ENCODE data around the gene VASP. TPM values are rescaled to one million over a fixed set of nuclear protein-coding genes. Genes with fewer than 3 reads are reported as not detected.

The VASP gene
- total and polyA plus RNA-seq, 2 of the 13 experiments (the other 11 are each of a cell fraction or from before 2014, with no cell fraction given) = 41.8 to 67.1 TPM

DNA sequence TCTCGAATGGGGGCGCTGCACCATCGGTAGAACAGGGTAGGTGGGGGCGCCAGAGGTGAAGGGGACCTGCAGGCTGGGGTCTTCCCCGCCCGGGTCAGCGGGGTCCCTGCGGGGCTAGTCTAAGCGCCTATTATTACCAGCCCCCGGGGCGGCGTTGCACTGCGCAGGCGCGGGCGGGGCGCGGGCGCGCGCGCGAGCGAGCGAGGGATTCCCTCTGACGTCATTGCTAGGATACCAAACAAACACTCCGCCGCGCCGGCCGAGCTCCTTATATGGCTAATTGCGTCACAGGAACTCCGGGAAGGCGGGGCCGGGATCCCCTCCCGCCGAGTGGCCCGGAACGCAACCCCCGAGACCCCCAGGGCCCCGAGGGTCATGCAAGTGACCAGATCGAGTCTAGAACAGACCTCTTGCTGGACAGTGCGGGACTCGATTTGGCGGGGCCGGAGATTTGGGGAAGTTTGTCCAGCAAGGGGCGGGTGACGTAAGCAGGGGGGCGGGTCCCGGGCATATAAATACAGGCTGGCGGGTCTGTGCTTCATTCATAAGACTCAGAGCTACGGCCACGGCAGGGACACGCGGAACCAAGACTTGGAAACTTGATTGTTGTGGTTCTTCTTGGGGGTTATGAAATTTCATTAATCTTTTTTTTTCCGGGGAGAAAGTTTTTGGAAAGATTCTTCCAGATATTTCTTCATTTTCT is 39.7 kb upstream of the VASP start, which contains the start of gene FOSB (continued):
- TF ChIP-seq, protein P1, sequence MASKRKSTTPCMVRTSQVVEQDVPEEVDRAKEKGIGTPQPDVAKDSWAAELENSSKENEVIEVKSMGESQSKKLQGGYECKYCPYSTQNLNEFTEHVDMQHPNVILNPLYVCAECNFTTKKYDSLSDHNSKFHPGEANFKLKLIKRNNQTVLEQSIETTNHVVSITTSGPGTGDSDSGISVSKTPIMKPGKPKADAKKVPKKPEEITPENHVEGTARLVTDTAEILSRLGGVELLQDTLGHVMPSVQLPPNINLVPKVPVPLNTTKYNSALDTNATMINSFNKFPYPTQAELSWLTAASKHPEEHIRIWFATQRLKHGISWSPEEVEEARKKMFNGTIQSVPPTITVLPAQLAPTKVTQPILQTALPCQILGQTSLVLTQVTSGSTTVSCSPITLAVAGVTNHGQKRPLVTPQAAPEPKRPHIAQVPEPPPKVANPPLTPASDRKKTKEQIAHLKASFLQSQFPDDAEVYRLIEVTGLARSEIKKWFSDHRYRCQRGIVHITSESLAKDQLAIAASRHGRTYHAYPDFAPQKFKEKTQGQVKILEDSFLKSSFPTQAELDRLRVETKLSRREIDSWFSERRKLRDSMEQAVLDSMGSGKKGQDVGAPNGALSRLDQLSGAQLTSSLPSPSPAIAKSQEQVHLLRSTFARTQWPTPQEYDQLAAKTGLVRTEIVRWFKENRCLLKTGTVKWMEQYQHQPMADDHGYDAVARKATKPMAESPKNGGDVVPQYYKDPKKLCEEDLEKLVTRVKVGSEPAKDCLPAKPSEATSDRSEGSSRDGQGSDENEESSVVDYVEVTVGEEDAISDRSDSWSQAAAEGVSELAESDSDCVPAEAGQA (IDR thresholded peaks at IDR 0.05; ENCODE audit: low read depth) = peak; percentile 42; the same call in 1 of the 2 replicates
- TF ChIP-seq, protein P1 (CRISPR knock-in tag; IDR thresholded peaks at IDR 0.05; ENCODE audit: borderline replicate concordance) = no peak
- TF ChIP-seq, protein P2, sequence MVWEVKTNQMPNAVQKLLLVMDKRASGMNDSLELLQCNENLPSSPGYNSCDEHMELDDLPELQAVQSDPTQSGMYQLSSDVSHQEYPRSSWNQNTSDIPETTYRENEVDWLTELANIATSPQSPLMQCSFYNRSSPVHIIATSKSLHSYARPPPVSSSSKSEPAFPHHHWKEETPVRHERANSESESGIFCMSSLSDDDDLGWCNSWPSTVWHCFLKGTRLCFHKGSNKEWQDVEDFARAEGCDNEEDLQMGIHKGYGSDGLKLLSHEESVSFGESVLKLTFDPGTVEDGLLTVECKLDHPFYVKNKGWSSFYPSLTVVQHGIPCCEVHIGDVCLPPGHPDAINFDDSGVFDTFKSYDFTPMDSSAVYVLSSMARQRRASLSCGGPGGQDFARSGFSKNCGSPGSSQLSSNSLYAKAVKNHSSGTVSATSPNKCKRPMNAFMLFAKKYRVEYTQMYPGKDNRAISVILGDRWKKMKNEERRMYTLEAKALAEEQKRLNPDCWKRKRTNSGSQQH (CRISPR knock-in tag; IDR thresholded peaks at IDR 0.05; ENCODE audit: low read depth) = peak; percentile 91; the same call in 1 of the 2 replicates
- TF ChIP-seq KLF11 (CRISPR knock-in tag; IDR thresholded peaks at IDR 0.05) = peak; percentile 52; the same call in 1 of the 2 replicates
- TF ChIP-seq ZNF331 (CRISPR knock-in tag; IDR thresholded peaks at IDR 0.05) = 0 out of 2 replicates have a peak, but pooled peaks have one; percentile 29
- peak; percentile 77; the same call in 1 of the 2 replicates for TF ChIP-seq ZNF333 (CRISPR knock-in tag; IDR thresholded peaks at IDR 0.05; ENCODE audit: borderline replicate concordance)
- no peak for TF ChIP-seq ZBTB7B (CRISPR knock-in tag; IDR thresholded peaks at IDR 0.05)
- TF ChIP-seq, protein P3, sequence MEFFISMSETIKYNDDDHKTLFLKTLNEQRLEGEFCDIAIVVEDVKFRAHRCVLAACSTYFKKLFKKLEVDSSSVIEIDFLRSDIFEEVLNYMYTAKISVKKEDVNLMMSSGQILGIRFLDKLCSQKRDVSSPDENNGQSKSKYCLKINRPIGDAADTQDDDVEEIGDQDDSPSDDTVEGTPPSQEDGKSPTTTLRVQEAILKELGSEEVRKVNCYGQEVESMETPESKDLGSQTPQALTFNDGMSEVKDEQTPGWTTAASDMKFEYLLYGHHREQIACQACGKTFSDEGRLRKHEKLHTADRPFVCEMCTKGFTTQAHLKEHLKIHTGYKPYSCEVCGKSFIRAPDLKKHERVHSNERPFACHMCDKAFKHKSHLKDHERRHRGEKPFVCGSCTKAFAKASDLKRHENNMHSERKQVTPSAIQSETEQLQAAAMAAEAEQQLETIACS (CRISPR knock-in tag; IDR thresholded peaks at IDR 0.05) = peak; percentile 93
- peak; percentile 37; the same call in 1 of the 2 replicates for TF ChIP-seq NFKB2 (CRISPR knock-in tag; IDR thresholded peaks at IDR 0.05; ENCODE audit: borderline replicate concordance)
- TF ChIP-seq SALL1 (CRISPR knock-in tag; IDR thresholded peaks at IDR 0.05) = peak; percentile 44; the same call in 1 of the 2 replicates
- peak; percentile 44; the same call in 1 of the 2 replicates for TF ChIP-seq RBFOX2 (IDR thresholded peaks at IDR 0.05; ENCODE audit: low read depth, low read length)
- TF ChIP-seq ZNF629 (CRISPR knock-in tag; conservative IDR thresholded peaks at IDR 0.05) = no peak
- no peak for TF ChIP-seq EEA1 (CRISPR knock-in tag; IDR thresholded peaks at IDR 0.05; ENCODE audit: borderline replicate concordance)
- no peak for TF ChIP-seq SP140L (CRISPR knock-in tag; IDR thresholded peaks at IDR 0.05; ENCODE audit: borderline replicate concordance)
- TF ChIP-seq, protein P4, sequence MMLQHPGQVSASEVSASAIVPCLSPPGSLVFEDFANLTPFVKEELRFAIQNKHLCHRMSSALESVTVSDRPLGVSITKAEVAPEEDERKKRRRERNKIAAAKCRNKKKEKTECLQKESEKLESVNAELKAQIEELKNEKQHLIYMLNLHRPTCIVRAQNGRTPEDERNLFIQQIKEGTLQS (CRISPR knock-in tag; IDR thresholded peaks at IDR 0.05) = peak; percentile 49; the same call in 1 of the 2 replicates
- TF ChIP-seq MXD4 (CRISPR knock-in tag; IDR thresholded peaks at IDR 0.05) = 0 out of 2 replicates have a peak, but pooled peaks have one; percentile 28
- TF ChIP-seq SRF (IDR thresholded peaks at IDR 0.05; ENCODE audit: low read depth, low read length) = peak; percentile 99
- TF ChIP-seq ZNF24 (IDR thresholded peaks at IDR 0.05) = 0 out of 2 replicates have a peak, but pooled peaks have one; percentile 44
- TF ChIP-seq ZNF839 (CRISPR knock-in tag; IDR thresholded peaks at IDR 0.05; ENCODE audit: borderline replicate concordance) = no peak
- TF ChIP-seq CREB1 (IDR thresholded peaks at IDR 0.05) = peak; percentile 99
- TF ChIP-seq CREB1 (CRISPR knock-in tag; IDR thresholded peaks at IDR 0.05) = peak; percentile 95
- no peak for TF ChIP-seq TMF1 (CRISPR knock-in tag; IDR thresholded peaks at IDR 0.05; ENCODE audit: low read depth)
- TF ChIP-seq ZNF850 (CRISPR knock-in tag; conservative IDR thresholded peaks at IDR 0.05) = no peak
